Calu3 (cell line): Measurements from ENCODE around the gene ASCL1. TPM values are rescaled to one million over a fixed set of nuclear protein-coding genes. Genes with fewer than 3 reads are reported as not detected.

Experiments used
- BruUV-seq: library from RNA; stranded (reverse); fragments of 400-500 nt; replicated peaks from 2 replicates; lab custom pipeline; 2021; lab: Mats Ljungman, UMichigan
- CTCF ChIA-PET: fragments of 300-600 bp; sonication (Branson Sonifier 250); formaldehyde crosslinking; loops from one replicate; lab custom pipeline; 2022; ENCODE audit warnings: antibody characterized with exemption; lab: Charles Lee
- DNase-seq: peaks from one replicate; pipeline ENCODE4 v3.0.0; 2022
- H3K27ac Mint-ChIP-seq: one replicate; pipeline ENCODE4 v1.8.0; 2022; ENCODE audit warnings: mixed read lengths; ENCODE audit not compliant: unreplicated experiment
- H3K27me3 Mint-ChIP-seq: one replicate; pipeline ENCODE4 v1.8.0; 2022; ENCODE audit warnings: mixed read lengths; ENCODE audit not compliant: unreplicated experiment
- H3K36me3 Mint-ChIP-seq: one replicate; pipeline ENCODE4 v1.8.0; 2022; ENCODE audit warnings: mild to moderate bottlenecking, moderate library complexity, mixed read lengths; ENCODE audit not compliant: insufficient read depth, unreplicated experiment
- H3K4me1 Mint-ChIP-seq: one replicate; pipeline ENCODE4 v1.8.0; 2022; ENCODE audit warnings: mild to moderate bottlenecking, low read depth, mixed read lengths; ENCODE audit not compliant: unreplicated experiment
- H3K4me3 Mint-ChIP-seq: one replicate; pipeline ENCODE4 v1.8.0; 2022; ENCODE audit warnings: mild to moderate bottlenecking, low read depth, moderate library complexity, mixed read lengths; ENCODE audit not compliant: unreplicated experiment
- H3K9me3 Mint-ChIP-seq: one replicate; pipeline ENCODE4 v1.8.0; 2022; ENCODE audit warnings: low read depth, mixed read lengths; ENCODE audit not compliant: unreplicated experiment
- CTCF ChIP-seq: fragments of 200-600 bp; IDR thresholded peaks from one replicate; pipeline ENCODE4 v1.8.0; 2022; ENCODE audit warnings: antibody characterized with exemption; ENCODE audit not compliant: unreplicated experiment
- intact Hi-C: fragments of 100-400 bp; cut with micrococcal nuclease; formaldehyde crosslinking; loops from one replicate; pipeline ENCODE4 v1.10.0; 2022; ENCODE audit not compliant: unreplicated experiment
- total RNA-seq: library from RNA; stranded (reverse); gene quantifications from 2 replicates; pipeline ENCODE4 v1.2.3, GENCODE V29; 2022

Gene ASCL1
- total RNA-seq, 1 experiment from 2014 or later = not detected

GRCh38 chr12:102970780-102971179 lies 13.3 kb downstream of the ASCL1 start:
- BruUV-seq = no TSS peak
- CTCF ChIA-PET = no interaction called here
- Mint-ChIP-seq H3K27ac (no peak overlapping the region), H3K4me3 (no peak overlapping the region), H3K36me3 (no peaks in the 10 kb centered on the region), H3K27me3 (peaks cover 54% of the 10 kb centered on the region), H3K9me3 (no peaks in the 10 kb centered on the region), H3K4me1 (no peaks in the 10 kb centered on the region)
- no peak for TF ChIP-seq CTCF
- no peak for DNase-seq
- intact Hi-C loops = no loop called here

GRCh38 chr12:102971227-102971626 lies 13.8 kb downstream of the ASCL1 start:
- CTCF ChIA-PET = no interaction called here
- BruUV-seq = no TSS peak
- no peak for DNase-seq
- intact Hi-C loops = no loop called here
- H3K27ac Mint-ChIP-seq = no peak overlapping the region
- H3K36me3 Mint-ChIP-seq = no peaks in the 10 kb centered on the region
- TF ChIP-seq CTCF = no peak
- H3K4me1 Mint-ChIP-seq = no peaks in the 10 kb centered on the region
- H3K27me3 Mint-ChIP-seq = peaks cover 50% of the 10 kb centered on the region
- no peak overlapping the region for H3K4me3 Mint-ChIP-seq
- H3K9me3 Mint-ChIP-seq = no peaks in the 10 kb centered on the region

GRCh38 chr12:102973583-102973982 lies 16.1 kb downstream of the ASCL1 start:
- Mint-ChIP-seq H3K27me3 (peaks cover 26% of the 10 kb centered on the region), H3K4me3 (no peak overlapping the region), H3K9me3 (no peaks in the 10 kb centered on the region), H3K4me1 (no peaks in the 10 kb centered on the region), H3K36me3 (no peaks in the 10 kb centered on the region), H3K27ac (no peak overlapping the region)
- intact Hi-C loops = no loop called here
- TF ChIP-seq CTCF = no peak
- DNase-seq = no peak
- CTCF ChIA-PET = no interaction called here
- BruUV-seq = no TSS peak

GRCh38 chr12:102976609-102977280 lies 19.3 kb downstream of the ASCL1 start:
- H3K4me1 Mint-ChIP-seq = no peaks in the 10 kb centered on the region
- intact Hi-C loops = no loop called here
- no peak for TF ChIP-seq CTCF
- no peaks in the 10 kb centered on the region for H3K9me3 Mint-ChIP-seq
- BruUV-seq = no TSS peak
- peaks cover 23% of the 10 kb centered on the region for H3K27me3 Mint-ChIP-seq
- no peak for DNase-seq
- no peaks in the 10 kb centered on the region for H3K36me3 Mint-ChIP-seq
- CTCF ChIA-PET = no interaction called here
- H3K4me3 Mint-ChIP-seq = no peak overlapping the region
- no peak overlapping the region for H3K27ac Mint-ChIP-seq
